NCI-H1105 treated with DMSO at 0.1 percent for 48 hours (cell line): ENCODE results near the gene TCHH.
"Not testable (repeated sequence)": the region's sequence is repeated elsewhere in the genome, so short reads cannot be mapped to it uniquely, and the experiment has no call there.

Experiments
- DNase-seq: peaks from one replicate; lab custom pipeline; 2025; lab: John Stamatoyannopoulos, UW

The TCHH gene

GRCh38 chr1:152110860-152111514 is 4.3 kb downstream of the TCHH start:
- peak; percentile 85 for DNase-seq

- peak; percentile 32 for DNase-seq
Observed at GRCh38 chr1:152110365-152110859, 4.8 kb downstream of the TCHH start.

- no peak for DNase-seq
Observed at GRCh38 chr1:152109998-152110294, 5.3 kb downstream of the TCHH start.

GRCh38 chr1:152109231-152109997 is 5.8 kb downstream of the TCHH start:
- DNase-seq = no peak

- DNase-seq = no peak
Observed at GRCh38 chr1:152108882-152109222, 6.4 kb downstream of the TCHH start.

- no peak for DNase-seq
Observed at GRCh38 chr1:152107984-152108881, 7.0 kb downstream of the TCHH start.

DNA sequence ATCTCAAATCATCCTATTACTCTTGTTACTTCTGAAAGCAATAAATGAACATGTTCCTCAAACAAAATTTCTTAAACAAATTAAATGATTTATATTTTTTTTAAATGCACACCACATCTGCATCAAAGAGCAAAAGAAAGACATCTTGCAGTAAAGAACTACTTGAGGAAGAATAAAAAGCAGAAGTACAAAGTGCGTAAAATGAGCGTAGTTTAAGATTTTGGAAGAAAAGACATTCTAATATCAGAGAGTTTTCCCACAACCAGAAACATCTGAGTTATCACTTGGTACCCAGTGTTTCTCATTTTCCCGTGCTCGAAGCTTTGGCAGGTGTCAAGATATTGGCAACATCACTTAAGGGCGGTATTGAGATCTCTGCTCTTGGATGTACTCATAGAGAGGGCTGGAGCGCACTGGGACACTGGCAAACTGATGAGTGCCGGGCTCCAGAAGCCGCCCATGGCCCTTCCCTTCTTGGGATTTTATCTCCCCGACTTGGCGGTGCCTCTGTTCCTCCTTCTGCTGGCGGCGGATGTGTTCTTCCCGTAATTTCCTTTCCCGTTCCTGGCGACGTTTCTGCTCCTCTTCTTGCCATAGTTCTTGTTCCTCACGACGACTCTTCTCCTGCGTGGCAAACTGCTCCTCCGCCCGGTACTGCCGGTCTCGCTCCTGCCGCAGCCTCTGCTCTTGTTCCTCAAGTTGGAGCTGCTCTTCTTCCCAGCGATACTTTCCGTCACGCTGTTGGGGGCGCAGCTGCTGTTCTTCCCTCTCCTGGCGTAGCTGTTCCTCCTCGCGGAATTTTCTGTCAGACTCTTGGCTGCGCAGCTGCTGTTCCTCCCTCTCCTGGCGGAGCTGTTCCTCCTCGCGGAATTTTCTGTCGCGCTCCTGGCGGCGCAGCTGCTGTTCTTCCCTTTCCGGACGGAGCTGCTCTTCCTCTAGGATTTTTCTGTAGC is 7.9 kb downstream of the TCHH start:
- no peak for DNase-seq

DNA sequence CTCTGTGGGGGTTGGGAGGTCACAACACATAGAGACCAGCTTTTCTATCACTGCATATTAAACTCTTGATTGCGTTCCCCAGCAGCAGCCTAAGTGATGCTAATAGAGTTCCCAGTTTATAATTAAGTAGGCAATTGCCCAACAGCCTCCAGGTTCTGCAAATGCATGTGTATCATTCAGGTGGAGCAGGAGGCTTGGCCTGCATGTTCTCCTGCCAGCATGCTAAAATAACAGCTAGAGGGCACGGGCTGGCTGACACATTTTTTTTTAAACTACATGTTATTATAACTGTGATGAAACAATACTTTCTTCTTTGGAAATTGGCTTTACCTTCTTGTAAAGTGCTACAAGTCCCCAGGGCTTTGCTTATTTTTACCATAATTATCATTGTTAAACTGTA is 10.4 kb downstream of the TCHH start:
- no peak for DNase-seq

- DNase-seq = no peak
Observed at GRCh38 chr1:152096931-152097330, 18.3 kb downstream of the TCHH start.

GRCh38 chr1:152089014-152089674 is 26.1 kb downstream of the TCHH start, which contains the start of gene TCHHL1:
Gene TCHHL1, minus strand, starts transcription at chr1:152089064. Its CDS starts 921 bp downstream, at chr1:152088143.
- no peak for DNase-seq

- DNase-seq = no peak
Observed at GRCh38 chr1:152086760-152087159, 28.5 kb downstream of the TCHH start.

GRCh38 chr1:152084853-152085252 is 30.4 kb downstream of the TCHH start:
- no peak for DNase-seq

GRCh38 chr1:152081026-152081425 is 34.2 kb downstream of the TCHH start:
- not testable (repeated sequence) for DNase-seq

- DNase-seq = not testable (repeated sequence)
Observed at GRCh38 chr1:152080494-152080893, 34.8 kb downstream of the TCHH start.

- no peak for DNase-seq
Observed at GRCh38 chr1:152078831-152079441, 36.3 kb downstream of the TCHH start.

- DNase-seq = no peak
Observed at GRCh38 chr1:152072311-152072710, 42.9 kb downstream of the TCHH start.

- no peak for DNase-seq
Observed at GRCh38 chr1:152071123-152071522, 44.1 kb downstream of the TCHH start.

DNA sequence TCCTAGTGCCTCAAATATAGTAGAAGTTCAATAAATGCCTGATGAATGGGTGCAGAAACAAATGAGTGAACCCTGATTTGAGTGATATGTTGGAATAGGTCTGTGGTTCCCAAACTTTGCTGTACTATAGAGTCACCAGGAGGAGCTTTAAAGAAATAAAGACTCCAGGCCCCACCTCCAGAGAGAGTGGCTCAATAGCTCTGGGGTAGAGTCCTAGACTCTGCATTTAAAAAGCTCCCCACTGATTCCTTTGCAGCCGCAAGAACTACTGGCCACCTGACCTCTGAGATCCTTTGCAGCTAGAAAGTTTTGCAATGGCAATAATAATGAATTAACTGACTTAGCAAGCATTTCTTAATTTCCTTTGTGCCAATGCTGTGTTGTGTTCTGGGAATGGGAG is 47.3 kb downstream of the TCHH start:
- no peak for DNase-seq

DNA sequence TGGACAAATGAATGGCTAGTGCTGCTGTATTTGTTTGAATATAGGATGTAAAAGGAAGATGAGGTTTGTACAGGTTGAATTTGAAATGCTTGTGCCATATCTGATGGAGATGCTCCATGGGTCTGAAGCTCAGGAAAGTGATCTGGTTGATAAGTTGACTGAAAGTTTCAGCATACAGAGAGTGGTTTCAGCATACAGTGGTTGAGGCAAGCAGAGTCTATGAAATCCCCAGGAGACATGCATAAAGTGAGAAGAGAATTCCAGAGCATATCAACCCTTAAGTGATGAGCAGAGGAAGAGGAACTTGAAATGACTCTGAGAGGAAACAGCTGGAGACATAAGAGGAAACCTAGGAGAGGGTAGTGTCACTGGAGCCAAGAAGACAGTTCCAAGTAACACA is 48.1 kb downstream of the TCHH start:
- no peak for DNase-seq

DNA sequence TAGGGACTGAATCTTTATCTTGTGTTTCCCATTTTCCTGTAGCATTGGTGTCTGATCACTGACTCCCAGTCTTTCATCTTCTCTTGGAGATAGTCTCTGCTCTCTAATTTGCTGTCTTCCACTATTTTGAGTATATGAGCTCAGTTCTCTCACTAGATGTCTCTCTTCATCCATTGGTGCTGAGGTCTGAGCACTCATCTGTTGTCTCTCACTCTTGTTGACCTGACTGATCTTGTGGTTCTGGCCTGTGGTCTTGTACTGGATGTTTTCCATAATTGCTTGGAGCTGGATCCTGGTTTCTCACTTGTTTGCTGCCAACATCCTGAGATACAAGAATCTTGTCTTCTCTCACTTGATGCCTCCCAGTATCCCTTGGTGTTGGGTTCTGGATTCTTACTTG is 53.3 kb downstream of the TCHH start:
- DNase-seq = no peak
